ENCODE results near the gene DLG2.
"Not testable (repeated sequence)": the region's sequence is repeated elsewhere in the genome, so short reads cannot be mapped to it uniquely, and the experiment has no call there.

The DLG2 gene

GRCh38 chr11:85301895-85302678 lies 325.1 kb downstream of the DLG2 start:
- DNase-seq: no peak

DNA sequence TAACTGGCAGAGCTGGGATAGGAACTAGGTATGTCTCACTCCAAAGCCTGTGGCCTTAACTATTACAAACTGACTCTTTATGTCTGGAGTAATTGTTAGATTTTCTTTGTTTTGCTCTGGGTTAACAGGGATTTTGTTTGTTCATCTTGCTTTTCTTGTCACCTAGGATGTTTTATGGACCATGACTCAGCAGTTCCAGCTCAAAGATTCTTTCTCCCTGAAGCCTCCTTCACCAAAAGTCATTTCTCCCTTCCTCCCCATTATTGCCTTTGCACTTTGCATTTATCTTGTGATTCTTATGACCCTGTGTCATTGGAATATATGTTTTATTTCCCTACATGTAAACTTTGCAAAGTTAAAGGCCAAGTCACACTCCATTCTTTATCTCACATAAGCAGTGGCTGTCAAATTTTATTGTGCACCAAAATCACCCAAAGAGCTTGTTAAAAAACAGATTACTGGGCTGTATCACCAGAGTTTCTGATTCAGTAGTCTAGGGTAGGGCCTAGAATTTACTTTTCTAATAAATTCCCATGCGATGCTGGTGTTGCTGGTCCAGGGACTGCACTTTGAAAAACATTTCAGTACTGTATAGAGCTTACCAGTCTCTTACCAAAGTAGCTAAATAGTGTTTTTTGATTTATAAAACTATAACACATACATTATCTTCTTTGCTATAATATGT lies 327.7 kb downstream of the DLG2 start:
- DNase-seq: no peak

- no peak for DNase-seq
Measured at GRCh38 chr11:85295694-85296271, 331.4 kb downstream of the DLG2 start.

DNA sequence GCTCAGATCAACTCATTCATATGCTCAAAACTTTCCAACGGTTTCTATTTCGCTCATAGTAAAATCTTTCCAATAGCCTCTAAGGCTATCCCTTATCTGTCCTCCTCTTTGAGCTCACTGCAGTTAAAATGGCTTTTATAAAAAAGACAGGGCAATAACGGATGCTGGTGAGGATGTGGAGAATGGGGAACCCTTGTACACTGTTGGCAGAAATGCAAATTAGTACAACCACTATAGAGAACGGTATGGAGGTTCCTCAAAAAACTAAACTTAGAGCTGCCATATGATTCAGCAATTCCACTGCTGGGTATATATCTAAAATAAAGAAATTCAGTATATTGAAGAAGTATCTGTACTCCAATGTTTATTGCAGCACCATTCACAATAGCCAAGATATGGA lies 345.6 kb downstream of the DLG2 start:
- DNase-seq: no peak

GRCh38 chr11:85279267-85279666 lies 347.9 kb downstream of the DLG2 start:
- DNase-seq: no peak

- no peak for DNase-seq
Measured at GRCh38 chr11:85277693-85278092, 349.5 kb downstream of the DLG2 start.

- no peak for DNase-seq
Measured at GRCh38 chr11:85276332-85276731, 350.8 kb downstream of the DLG2 start.

DNA sequence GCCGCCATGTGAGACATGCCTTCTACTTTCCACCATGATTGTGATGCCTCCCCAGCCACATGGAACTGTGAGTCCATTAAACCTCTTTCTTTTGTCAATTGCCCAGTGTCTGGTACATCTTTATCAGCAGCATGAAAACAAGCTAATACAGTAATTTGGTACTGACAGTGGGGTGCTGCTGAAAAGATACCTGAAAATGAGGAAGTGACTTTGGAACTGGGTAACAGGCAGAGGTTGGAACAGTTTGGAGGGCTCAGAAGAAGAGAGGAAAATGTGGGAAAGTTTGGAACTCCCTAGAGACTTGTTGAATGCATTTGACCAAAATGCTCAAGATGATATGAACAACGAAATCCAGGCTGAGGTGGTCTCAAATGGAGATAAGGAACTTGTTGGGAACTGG lies 356.8 kb downstream of the DLG2 start:
- not testable (repeated sequence) for DNase-seq

- DNase-seq: no peak
Measured at GRCh38 chr11:85269109-85269508, 358.0 kb downstream of the DLG2 start.

GRCh38 chr11:85266646-85267045 lies 360.5 kb downstream of the DLG2 start:
- no peak for DNase-seq

- no peak for DNase-seq
Measured at GRCh38 chr11:85263328-85263727, 363.8 kb downstream of the DLG2 start.

GRCh38 chr11:85257837-85258236 lies 369.3 kb downstream of the DLG2 start:
- no peak for DNase-seq

- DNase-seq: no peak
Measured at GRCh38 chr11:85256433-85256832, 370.7 kb downstream of the DLG2 start.

GRCh38 chr11:85249482-85249881 lies 377.7 kb downstream of the DLG2 start:
- no peak for DNase-seq

GRCh38 chr11:85247797-85248196 lies 379.3 kb downstream of the DLG2 start:
- DNase-seq: no peak

GRCh38 chr11:85238906-85239305 lies 388.2 kb downstream of the DLG2 start:
- no peak for DNase-seq

GRCh38 chr11:85238038-85238437 lies 389.1 kb downstream of the DLG2 start:
- DNase-seq: not testable (repeated sequence)

- no peak for DNase-seq
Measured at GRCh38 chr11:85236211-85236610, 390.9 kb downstream of the DLG2 start.

- no peak for DNase-seq
Measured at GRCh38 chr11:85232559-85232958, 394.6 kb downstream of the DLG2 start.

DNA sequence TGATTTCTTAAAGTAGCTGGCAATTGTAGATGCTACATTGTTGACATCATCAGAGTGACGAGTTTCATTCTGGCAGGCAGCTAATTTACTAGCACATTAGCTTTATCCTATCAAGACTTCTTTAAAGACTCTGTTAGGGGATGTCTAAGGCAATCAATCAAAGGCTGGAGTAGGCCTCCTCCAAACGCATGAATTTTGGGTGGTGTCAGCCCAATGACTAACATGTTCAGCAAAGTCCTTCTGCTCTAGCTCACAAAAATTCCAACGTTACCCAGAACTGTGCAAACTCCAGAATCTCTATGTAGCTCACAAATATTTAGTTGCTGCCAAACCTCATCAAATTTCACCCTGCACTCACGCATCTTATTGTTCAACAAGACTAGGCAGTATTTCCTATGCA lies 395.6 kb downstream of the DLG2 start:
- DNase-seq: no peak

GRCh38 chr11:85229723-85230122 lies 397.4 kb downstream of the DLG2 start:
- DNase-seq: not testable (repeated sequence)

DNA sequence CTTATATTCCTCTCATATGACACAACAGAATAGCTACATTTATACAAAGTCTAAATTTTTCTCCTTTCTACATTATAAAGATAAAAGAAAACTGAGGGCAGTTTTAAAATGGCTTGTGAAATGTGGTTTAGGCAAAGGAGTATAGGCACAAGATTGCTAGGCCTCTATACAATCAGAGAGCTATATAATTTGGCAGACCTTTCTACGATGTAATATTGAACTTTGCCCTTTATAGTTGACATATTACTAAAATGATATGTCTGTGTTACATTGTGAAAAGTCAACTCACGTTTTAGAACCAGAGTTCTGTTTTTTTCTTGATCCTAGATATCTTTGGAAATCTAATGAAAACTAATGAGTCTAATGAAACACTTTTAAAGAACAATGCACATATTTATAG lies 430.2 kb downstream of the DLG2 start:
- DNase-seq: no peak

- DNase-seq: no peak
Measured at GRCh38 chr11:85195934-85196333, 431.2 kb downstream of the DLG2 start.

DNA sequence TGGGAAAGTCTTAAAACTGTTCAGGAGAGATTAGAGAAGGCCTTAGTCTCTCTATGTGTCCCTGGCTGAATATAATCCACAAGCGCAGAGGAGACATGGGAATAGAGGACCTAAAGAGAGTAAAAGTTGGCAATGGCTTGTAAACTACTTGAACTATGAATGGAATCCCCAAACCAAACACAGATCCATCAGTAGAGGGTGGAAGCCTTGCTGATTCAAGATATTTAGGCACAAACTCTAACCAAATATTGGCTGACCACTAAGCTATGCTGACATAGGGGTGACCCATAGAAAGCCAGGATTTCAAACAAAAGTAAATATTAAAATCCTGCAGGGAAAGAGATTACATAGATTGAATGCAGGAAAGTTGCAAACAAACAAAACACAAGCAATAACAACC lies 439.2 kb downstream of the DLG2 start:
- DNase-seq: no peak

Measured in activated effector memory CD4-positive, alpha-beta T cell treated with Interleukin-2 at 50 U/mL for 16 hours (primary cell).